Large intestine (tissue), 3 donors: ENCODE results near the gene DCTD. TPM values are rescaled to one million over a fixed set of nuclear protein-coding genes. Genes with fewer than 3 reads are reported as not detected.

Experiments used
- DNase-seq, 2 donors: peaks; one replicate each; pipeline versions ENCODE4 v3.0.0 to v3.0.0-alpha.2; 2013
- H3K27ac ChIP-seq: one replicate; pipeline ENCODE4 v1.5.1; 2013; ENCODE audit warnings: low read length
- H3K27me3 ChIP-seq: 2 replicates; pipeline ENCODE4 v1.6.1; 2013; ENCODE audit warnings: low read length; ENCODE audit not compliant: control insufficient read depth, insufficient read depth
- H3K36me3 ChIP-seq: 2 replicates; pipeline ENCODE4 v1.6.1; 2013; ENCODE audit warnings: low read length; ENCODE audit not compliant: control insufficient read depth, insufficient read depth
- H3K4me1 ChIP-seq: one replicate; pipeline ENCODE4 v1.6.1; 2013; ENCODE audit warnings: low read length; ENCODE audit not compliant: control insufficient read depth, insufficient read depth
- H3K4me3 ChIP-seq: one replicate; pipeline ENCODE4 v1.5.1; 2013; ENCODE audit warnings: low read length
- H3K9me3 ChIP-seq: one replicate; pipeline ENCODE4 v1.6.1; 2013; ENCODE audit warnings: mild to moderate bottlenecking, low read depth, low read length, moderate library complexity; ENCODE audit not compliant: control insufficient read depth
- WGBS: methylation state at CpG from one replicate; pipeline ENCODE4 v1.1.5; 2013; ENCODE audit warnings: low lambda C conversion rate; ENCODE audit not compliant: insufficient coverage; 5-methylcytosine and 5-hydroxymethylcytosine counted together
- polyA plus RNA-seq: library from polyadenylated mRNA; unstranded; fragments of 120-200 nt; gene quantifications from one replicate; pipeline ENCODE4 v1.2.1, GENCODE V29; 2013

The DCTD gene
- polyA plus RNA-seq, 1 donor: 95.8 TPM

GRCh38 chr4:182932651-182933050 is 15.5 kb upstream of the DCTD start:
- Histone ChIP-seq H3K4me1 (no peaks in the 10 kb centered on the region), H3K9me3 (no peaks in the 10 kb centered on the region), H3K27ac (no peak overlapping the region), H3K27me3 (no peaks in the 10 kb centered on the region), H3K4me3 (no peak overlapping the region), H3K36me3 (no peaks in the 10 kb centered on the region)
- no peak for DNase-seq
- 100% methylated on average over 3 of the region's 5 CpGs for WGBS

GRCh38 chr4:182931691-182932345 is 14.6 kb upstream of the DCTD start:
- Histone ChIP-seq H3K27ac (no peak overlapping the region), H3K9me3 (no peaks in the 10 kb centered on the region), H3K4me3 (no peak overlapping the region), H3K27me3 (no peaks in the 10 kb centered on the region), H3K4me1 (no peaks in the 10 kb centered on the region), H3K36me3 (no peaks in the 10 kb centered on the region)
- WGBS: 96% methylated on average over 3 of the region's 5 CpGs
- DNase-seq: no peak

GRCh38 chr4:182930889-182931288 is 13.7 kb upstream of the DCTD start:
- no peak for DNase-seq
- no peaks in the 10 kb centered on the region for H3K4me1 ChIP-seq
- WGBS: 90% methylated on average over 2 of the region's 6 CpGs
- no peaks in the 10 kb centered on the region for H3K27me3 ChIP-seq
- no peak overlapping the region for H3K27ac ChIP-seq
- H3K4me3 ChIP-seq: no peak overlapping the region
- no peaks in the 10 kb centered on the region for H3K9me3 ChIP-seq
- no peaks in the 10 kb centered on the region for H3K36me3 ChIP-seq

- Histone ChIP-seq H3K9me3 (no peaks in the 10 kb centered on the region), H3K36me3 (no peaks in the 10 kb centered on the region), H3K4me3 (no peak overlapping the region), H3K4me1 (no peaks in the 10 kb centered on the region), H3K27me3 (no peaks in the 10 kb centered on the region), H3K27ac (no peak overlapping the region)
- WGBS: no CpG with 5 or more reads among the region's 3 CpGs
- DNase-seq: no peak
Observed at GRCh38 chr4:182929296-182929695, 12.1 kb upstream of the DCTD start.

GRCh38 chr4:182928061-182928460 is 10.9 kb upstream of the DCTD start:
- WGBS: 80% methylated on average over 2 of the region's 3 CpGs
- H3K4me3 ChIP-seq: no peak overlapping the region
- no peaks in the 10 kb centered on the region for H3K36me3 ChIP-seq
- no peaks in the 10 kb centered on the region for H3K9me3 ChIP-seq
- H3K4me1 ChIP-seq: peaks cover under 1% of the 10 kb centered on the region
- no peak overlapping the region for H3K27ac ChIP-seq
- no peaks in the 10 kb centered on the region for H3K27me3 ChIP-seq
- no peak for DNase-seq

GRCh38 chr4:182927505-182927904 is 10.3 kb upstream of the DCTD start:
- H3K4me3 ChIP-seq: no peak overlapping the region
- 67% methylated on average over 1 of the region's 3 CpGs for WGBS
- H3K27ac ChIP-seq: no peak overlapping the region
- DNase-seq: no peak
- peaks cover 6% of the 10 kb centered on the region for H3K4me1 ChIP-seq
- H3K36me3 ChIP-seq: no peaks in the 10 kb centered on the region
- no peaks in the 10 kb centered on the region for H3K9me3 ChIP-seq
- H3K27me3 ChIP-seq: no peaks in the 10 kb centered on the region

- Histone ChIP-seq H3K27me3 (no peaks in the 10 kb centered on the region), H3K4me1 (peaks cover 15% of the 10 kb centered on the region), H3K9me3 (no peaks in the 10 kb centered on the region), H3K36me3 (no peaks in the 10 kb centered on the region), H3K27ac (no peak overlapping the region), H3K4me3 (no peak overlapping the region)
- no CpG with 5 or more reads among the region's 1 CpG for WGBS
- DNase-seq: no peak
Observed at GRCh38 chr4:182925855-182926254, 8.7 kb upstream of the DCTD start.

GRCh38 chr4:182925298-182925757 is 8.1 kb upstream of the DCTD start:
- no CpG with 5 or more reads among the region's 10 CpGs for WGBS
- no peaks in the 10 kb centered on the region for H3K27me3 ChIP-seq
- H3K36me3 ChIP-seq: no peaks in the 10 kb centered on the region
- DNase-seq: peak; percentile 57 to 70
- H3K27ac ChIP-seq: no peak overlapping the region
- no peaks in the 10 kb centered on the region for H3K9me3 ChIP-seq
- peaks cover 15% of the 10 kb centered on the region for H3K4me1 ChIP-seq
- no peak overlapping the region for H3K4me3 ChIP-seq

- DNase-seq: no peak
- Histone ChIP-seq H3K36me3 (no peaks in the 10 kb centered on the region), H3K9me3 (no peaks in the 10 kb centered on the region), H3K4me1 (peaks cover 20% of the 10 kb centered on the region), H3K4me3 (no peak overlapping the region), H3K27me3 (no peaks in the 10 kb centered on the region), H3K27ac (no peak overlapping the region)
- WGBS: 83% methylated on average over 2 of the region's 7 CpGs
Observed at GRCh38 chr4:182924497-182924896, 7.3 kb upstream of the DCTD start.

- no peak overlapping the region for H3K4me3 ChIP-seq
- no peak overlapping the region for H3K27ac ChIP-seq
- 91% methylated on average over 7 of the region's 10 CpGs for WGBS
- H3K4me1 ChIP-seq: peaks cover 23% of the 10 kb centered on the region
- H3K27me3 ChIP-seq: no peaks in the 10 kb centered on the region
- DNase-seq: no peak
- no peaks in the 10 kb centered on the region for H3K36me3 ChIP-seq
- H3K9me3 ChIP-seq: no peaks in the 10 kb centered on the region
Observed at GRCh38 chr4:182923796-182924340, 6.7 kb upstream of the DCTD start.

GRCh38 chr4:182923366-182923765 is 6.2 kb upstream of the DCTD start:
- no peak overlapping the region for H3K4me3 ChIP-seq
- no peaks in the 10 kb centered on the region for H3K27me3 ChIP-seq
- WGBS: no CpG with 5 or more reads among the region's 5 CpGs
- DNase-seq: no peak
- H3K9me3 ChIP-seq: no peaks in the 10 kb centered on the region
- H3K27ac ChIP-seq: no peak overlapping the region
- H3K4me1 ChIP-seq: peaks cover 28% of the 10 kb centered on the region
- no peaks in the 10 kb centered on the region for H3K36me3 ChIP-seq
